SK-N-SH (cell line): ENCODE data around the gene ATF3.

Experiments
- CTCF ChIP-seq: fragments of 200-600 bp; sonication (generic); IDR thresholded peaks from 2 replicates; pipeline ENCODE4 v1.6.1; 2017; ENCODE audit warnings: antibody characterized with exemption, mild to moderate bottlenecking, moderate library complexity
- EZH2phosphoT487 ChIP-seq: fragments of 200-600 bp; sonication (generic); IDR thresholded peaks from 2 replicates; pipeline ENCODE4 v1.6.1; 2017; ENCODE audit warnings: low read depth, mixed run types, mild to moderate bottlenecking, antibody characterized with exemption, moderate library complexity, borderline replicate concordance
- FOXM1 ChIP-seq: IDR thresholded peaks from 2 replicates; pipeline ENCODE4 v1.4.0; 2012; ENCODE audit warnings: low read depth, mild to moderate bottlenecking
- JUND ChIP-seq: IDR thresholded peaks from 2 replicates; pipeline ENCODE4 v1.4.0; 2012
- POLR2AphosphoS5 ChIP-seq: IDR thresholded peaks from 2 replicates; pipeline ENCODE4 v1.6.1; 2012; ENCODE audit warnings: low read depth, low read length
- RAD21 ChIP-seq: IDR thresholded peaks from 2 replicates; pipeline ENCODE4 v1.6.1; 2012; ENCODE audit warnings: mild to moderate bottlenecking, low read length
- REST ChIP-seq: IDR thresholded peaks from 2 replicates; pipeline ENCODE4 v1.6.1; 2012; ENCODE audit warnings: mild to moderate bottlenecking, low read depth, low read length, moderate library complexity
- RFX5 ChIP-seq: IDR thresholded peaks from 2 replicates; pipeline ENCODE4 v1.6.1; 2012; ENCODE audit warnings: mild to moderate bottlenecking, improper control_type of control experiment, low read length
- SIN3A ChIP-seq: IDR thresholded peaks from 2 replicates; pipeline ENCODE4 v1.6.1; 2012; ENCODE audit warnings: low read depth, mild to moderate bottlenecking, low read length, moderate library complexity, borderline replicate concordance
- TAF1 ChIP-seq: IDR thresholded peaks from 2 replicates; pipeline ENCODE4 v1.6.1; 2012; ENCODE audit warnings: low read depth, mild to moderate bottlenecking, low read length, moderate library complexity, borderline replicate concordance
- USF1 ChIP-seq: IDR thresholded peaks from 2 replicates; pipeline ENCODE4 v1.4.0; 2012; ENCODE audit warnings: low read depth, borderline replicate concordance
- USF2 ChIP-seq: fragments of 150-350 bp; IDR thresholded peaks from 2 replicates; pipeline ENCODE4 v1.6.1; 2017; ENCODE audit warnings: antibody characterized with exemption, low read length, low read depth, borderline replicate concordance
- YY1 ChIP-seq: IDR thresholded peaks from 2 replicates; pipeline ENCODE4 v1.4.0; 2012; ENCODE audit warnings: low read depth, mild to moderate bottlenecking

- no peak for TF ChIP-seq RAD21
- TF ChIP-seq CTCF = no peak
- no peak for TF ChIP-seq YY1
- TF ChIP-seq RFX5 = no peak
- TF ChIP-seq POLR2AphosphoS5 = no peak
- TF ChIP-seq FOXM1 = no peak
- no peak for TF ChIP-seq USF2
- TF ChIP-seq REST = no peak
- no peak for TF ChIP-seq EZH2phosphoT487
- TF ChIP-seq USF1 = no peak
- TF ChIP-seq JUND = no peak
- TF ChIP-seq SIN3A = no peak
- TF ChIP-seq TAF1 = no peak
Observed at GRCh38 chr1:212668477-212668876, 59.9 kb downstream of the ATF3 start.
